ENCODE measurements around the gene GOLT1A.

GRCh38 chr1:204181116-204181515 is 32.7 kb downstream of the GOLT1A start:
- TF ChIP-seq POLR2A (IDR thresholded peaks at IDR 0.05; ENCODE audit: low read depth): no peak
- no peak for TF ChIP-seq CTCF (IDR thresholded peaks at IDR 0.05)

Data from esophagus muscularis mucosa (tissue), 3 donors.